Pons (tissue), 1 donor: ENCODE data around the gene MPL.
"Not testable (repeated sequence)": the region's sequence is repeated elsewhere in the genome, so short reads cannot be mapped to it uniquely, and the experiment has no call there.

Source experiments
- DNase-seq: peaks from one replicate; pipeline ENCODE4 v3.0.0-alpha.2; 2016; ENCODE audit warnings: low spot score

The MPL gene

DNA sequence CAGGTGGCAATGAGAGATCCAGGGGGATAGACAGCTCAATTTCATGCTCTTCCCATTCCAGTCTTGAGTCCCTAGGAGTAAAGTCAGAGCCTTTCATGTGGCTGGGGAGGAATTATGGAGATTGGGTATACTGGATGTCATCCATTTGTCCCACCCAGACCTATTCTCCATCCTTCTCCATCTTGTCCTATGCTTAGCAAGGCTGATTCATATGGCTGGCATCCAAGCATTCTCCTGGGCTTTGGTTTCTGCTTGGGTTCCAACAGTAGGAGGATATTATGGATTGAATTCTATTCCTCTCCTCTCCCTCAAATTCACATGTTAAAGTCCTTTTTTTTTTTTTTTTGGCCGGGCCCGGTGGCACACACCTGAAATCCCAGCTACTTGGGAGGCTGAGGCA is 17.3 kb downstream of the MPL start:
- no peak for DNase-seq

- DNase-seq: no peak
Measured at GRCh38 chr1:43357251-43357650, 19.6 kb downstream of the MPL start.

DNA sequence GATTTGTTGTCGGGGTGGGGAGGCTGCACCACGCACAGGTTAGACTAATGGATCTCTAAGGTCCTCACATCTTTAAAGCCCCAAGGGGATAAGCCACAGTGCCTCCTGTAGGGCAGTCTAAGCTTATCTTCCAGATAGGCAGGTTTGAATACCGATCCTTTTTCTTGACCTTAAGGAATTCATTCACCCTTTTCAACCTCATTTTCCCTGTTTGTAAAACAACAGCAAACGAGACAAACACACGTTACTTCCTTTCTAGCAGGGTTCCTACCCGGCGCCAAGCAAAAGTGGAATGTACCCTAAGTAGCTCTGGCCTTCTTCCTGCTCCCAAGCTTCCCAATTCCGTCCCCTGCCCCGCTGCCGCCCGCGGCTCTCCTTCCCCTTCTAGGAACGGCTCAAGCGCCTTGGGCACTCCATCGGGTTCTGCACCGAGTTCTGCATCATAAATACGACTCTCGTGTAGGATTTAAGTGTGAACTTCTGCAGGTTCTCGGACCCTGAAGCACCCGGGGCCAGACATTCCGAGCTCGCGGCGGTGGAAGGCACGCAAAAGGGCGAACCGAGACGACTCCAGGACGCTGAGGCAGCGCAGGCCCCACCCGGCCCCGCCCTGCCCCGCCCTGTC is 20.6 kb downstream of the MPL start:
- DNase-seq: peak; percentile 70

DNA sequence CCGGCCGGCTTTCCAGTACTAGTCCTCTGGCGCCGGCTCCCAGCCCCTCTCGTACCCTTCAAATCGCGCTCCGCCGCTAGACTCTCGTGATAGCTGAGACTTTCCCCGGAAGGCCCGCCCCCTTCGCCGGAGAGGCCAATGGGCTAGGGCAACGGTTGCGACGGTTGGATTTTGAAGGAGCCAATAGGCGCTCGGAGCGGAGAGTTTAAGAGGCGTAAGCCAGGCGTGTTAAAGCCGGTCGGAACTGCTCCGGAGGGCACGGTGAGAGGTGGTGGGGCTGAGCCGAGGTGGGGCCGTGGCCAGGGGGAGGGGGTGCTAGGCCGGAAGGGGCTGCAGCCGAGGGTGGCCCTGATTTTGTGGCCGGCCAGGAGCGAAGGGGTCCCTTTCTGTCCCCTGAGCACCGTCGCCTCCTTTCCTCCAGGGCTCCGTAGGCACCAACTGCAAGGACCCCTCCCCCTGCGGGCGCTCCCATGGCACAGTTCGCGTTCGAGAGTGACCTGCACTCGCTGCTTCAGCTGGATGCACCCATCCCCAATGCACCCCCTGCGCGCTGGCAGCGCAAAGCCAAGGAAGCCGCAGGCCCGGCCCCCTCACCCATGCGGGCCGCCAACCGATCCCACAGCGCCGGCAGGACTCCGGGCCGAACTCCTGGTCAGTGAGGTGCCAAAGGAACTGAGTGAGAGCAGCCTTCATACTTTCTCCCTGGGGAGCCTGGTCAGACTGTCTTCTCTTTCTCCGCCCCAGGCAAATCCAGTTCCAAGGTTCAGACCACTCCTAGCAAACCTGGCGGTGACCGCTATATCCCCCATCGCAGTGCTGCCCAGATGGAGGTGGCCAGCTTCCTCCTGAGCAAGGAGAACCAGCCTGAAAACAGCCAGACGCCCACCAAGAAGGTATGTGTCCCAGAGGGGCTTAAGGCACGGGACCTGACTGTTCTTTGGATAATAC is 21.4 kb downstream of the MPL start, which contains the start of gene CDC20:
TSS of gene CDC20 (plus strand) at position 236 of the 948 bp plus-strand sequence. CDS start at position 471, 235 bp downstream.
- peak; percentile 98 for DNase-seq

- DNase-seq: no peak
Measured at GRCh38 chr1:43359696-43360095, 22.1 kb downstream of the MPL start.

- no peak for DNase-seq
Measured at GRCh38 chr1:43360616-43361015, 23.0 kb downstream of the MPL start.

DNA sequence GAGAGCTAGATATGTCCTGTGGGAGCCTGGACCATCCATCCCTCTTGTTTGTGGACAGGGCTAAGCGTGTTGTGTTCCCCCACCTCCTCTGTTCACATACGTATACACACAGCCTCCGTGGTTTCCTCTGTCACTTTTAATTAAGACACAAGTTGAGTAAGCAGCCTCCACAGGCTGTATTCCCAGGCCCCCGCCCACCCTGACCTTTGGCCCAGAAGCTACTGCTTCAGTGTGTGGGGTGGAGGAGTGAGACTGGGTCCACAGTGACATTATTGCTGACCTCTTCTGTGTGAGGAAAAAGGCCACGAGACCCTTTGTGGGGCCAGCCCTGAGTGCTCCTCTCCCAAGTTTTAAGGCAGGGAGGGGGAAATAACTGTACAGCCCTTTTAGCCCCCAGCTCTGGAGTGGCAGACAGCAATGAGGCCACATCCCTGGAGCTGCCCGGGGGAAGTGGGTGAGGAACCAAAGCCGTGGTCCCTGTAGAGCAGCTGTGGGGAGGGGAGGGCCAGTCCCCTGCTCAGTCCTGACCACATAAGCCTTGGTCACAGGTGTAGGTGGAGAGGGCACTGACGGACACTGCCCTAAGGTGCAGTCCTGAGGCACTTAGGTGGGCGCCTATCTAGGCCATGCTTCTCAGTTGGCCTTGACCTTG is 25.8 kb downstream of the MPL start:
- DNase-seq: no peak

GRCh38 chr1:43363935-43364525 is 26.4 kb downstream of the MPL start:
- DNase-seq: no peak

GRCh38 chr1:43365678-43366077 is 28.1 kb downstream of the MPL start:
- no peak for DNase-seq

DNA sequence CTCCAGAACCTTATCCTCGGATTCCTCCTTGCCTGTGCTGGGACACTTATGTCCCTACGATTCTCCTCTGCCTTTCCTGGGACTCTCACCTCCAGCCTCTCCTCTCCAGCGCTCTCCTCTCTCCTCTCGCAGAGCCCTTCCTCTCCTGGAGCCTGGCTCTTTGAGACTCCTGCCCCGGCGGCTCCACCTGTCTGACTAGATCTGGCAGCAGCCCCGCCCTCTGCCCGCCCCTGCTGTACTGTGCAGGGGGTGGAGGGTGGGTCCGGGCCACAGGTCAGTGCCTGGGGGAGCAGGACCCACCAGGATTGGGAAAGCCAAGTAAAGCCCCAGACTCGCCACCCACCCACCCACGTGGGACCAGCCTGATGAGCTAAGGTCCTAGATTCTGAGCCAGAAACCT is 28.6 kb downstream of the MPL start:
- DNase-seq: no peak

DNA sequence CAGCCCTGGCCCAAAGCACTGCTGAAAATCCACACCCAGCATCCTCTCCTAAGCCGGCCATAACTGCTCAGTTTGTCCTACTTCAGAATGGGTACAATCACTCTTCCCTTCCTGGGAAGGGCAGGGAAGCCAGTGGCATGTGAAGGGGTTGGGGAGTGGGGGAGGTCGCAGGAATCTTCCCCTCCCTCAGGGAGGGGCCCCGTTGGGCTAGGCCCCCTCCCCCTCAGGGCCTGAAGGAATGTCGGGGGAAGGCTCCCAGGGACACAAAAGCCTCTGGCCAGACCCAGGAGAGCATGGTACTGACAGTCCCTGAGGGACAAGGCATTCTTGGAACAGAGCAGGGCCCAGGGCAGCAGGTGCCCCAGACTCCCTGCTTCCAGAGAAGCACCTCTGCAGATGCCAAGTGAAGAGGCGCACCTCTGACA is 29.0 kb downstream of the MPL start:
- no peak for DNase-seq

GRCh38 chr1:43367026-43367903 is 29.6 kb downstream of the MPL start:
- no peak for DNase-seq

GRCh38 chr1:43367904-43368645 is 30.5 kb downstream of the MPL start, which contains the start of gene ELOVL1:
Gene ELOVL1 (minus strand): TSS chr1:43368011. CDS start chr1:43365609, 2,402 bp downstream.
- DNase-seq: peak; percentile 87

GRCh38 chr1:43368646-43369020 is 31.0 kb downstream of the MPL start:
- no peak for DNase-seq

GRCh38 chr1:43369779-43370178 is 32.2 kb downstream of the MPL start:
- DNase-seq: not testable (repeated sequence)

GRCh38 chr1:43370564-43370963 is 32.9 kb downstream of the MPL start:
- DNase-seq: no peak

GRCh38 chr1:43372172-43372571 is 34.6 kb downstream of the MPL start:
- no peak for DNase-seq

- no peak for DNase-seq
Measured at GRCh38 chr1:43373066-43373940, 35.7 kb downstream of the MPL start.

GRCh38 chr1:43376723-43377235 is 39.2 kb downstream of the MPL start:
- no peak for DNase-seq
